Epithelial cell of proximal tubule (primary cell): Measurements from ENCODE around the gene FAM118B. TPM values are rescaled to one million over a fixed set of nuclear protein-coding genes. Genes with fewer than 3 reads are reported as not detected.
A peak's percentile ranks its signal among the peaks of the same experiment; 100 is the strongest.

ENCODE experiments used
- DNase-seq: peaks from one replicate; pipeline ENCODE4 v3.0.0-alpha.2; 2011; ENCODE audit warnings: low read depth
- H3K4me3 ChIP-seq: 2 replicates; pipeline ENCODE4 v1.5.1; 2011; ENCODE audit warnings: low read depth, mild to moderate bottlenecking, low read length
- total RNA-seq: library from RNA; depleted of rRNA; stranded (reverse); fragments of >200 nt; gene quantifications from 2 replicates; pipeline ENCODE4 v1.2.3, GENCODE V29; 2015
- TF ChIP-seq, protein P1 (sequence below): conservative IDR thresholded peaks from 2 replicates; pipeline ENCODE4 v1.5.1; 2012; ENCODE audit warnings: low read depth, mild to moderate bottlenecking, low read length

The FAM118B gene
- total RNA-seq, 1 donor from 2014 or later = 26.0 TPM

DNA sequence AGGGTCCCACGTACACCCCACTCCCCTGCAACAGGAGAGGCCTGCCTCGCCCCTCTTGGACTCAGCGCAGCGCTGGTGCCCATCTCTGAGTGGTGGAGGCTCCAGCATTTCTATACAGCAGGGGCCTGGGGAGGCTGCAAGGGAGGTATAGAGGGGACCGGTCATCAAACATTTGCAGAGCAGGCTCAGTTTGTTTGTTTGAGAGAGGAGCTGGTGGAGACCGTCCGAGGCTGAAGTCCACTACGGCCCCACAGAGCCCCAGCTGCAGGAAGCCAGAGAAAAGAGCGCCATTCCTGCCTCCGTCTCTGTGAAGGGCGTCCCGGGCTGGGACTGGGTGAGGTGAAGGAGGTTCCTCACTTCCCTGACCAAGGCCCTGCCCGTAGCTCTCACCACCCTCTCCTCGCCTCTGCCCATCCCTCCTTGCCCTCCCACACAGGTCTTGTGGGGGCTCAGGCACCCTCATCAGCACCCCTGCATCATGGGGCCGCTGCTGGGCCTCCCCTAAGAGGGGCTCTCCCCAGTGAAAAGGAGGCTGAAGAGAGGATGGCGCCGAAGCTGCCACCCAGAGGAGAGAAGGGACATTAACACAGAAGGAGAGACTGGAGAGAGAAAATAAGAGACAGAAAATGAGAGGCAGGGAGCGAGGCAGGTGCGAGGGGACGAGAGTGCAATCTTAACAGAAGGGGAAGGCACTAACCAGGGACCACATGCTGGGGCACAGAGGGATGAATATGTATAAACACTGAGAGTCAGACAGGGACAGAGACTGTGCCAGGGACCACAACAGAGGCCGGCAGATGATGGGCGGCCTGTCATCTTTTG lies 24.7 kb upstream of the FAM118B start:
- no peak overlapping the region for H3K4me3 ChIP-seq
- no peak for DNase-seq

DNA sequence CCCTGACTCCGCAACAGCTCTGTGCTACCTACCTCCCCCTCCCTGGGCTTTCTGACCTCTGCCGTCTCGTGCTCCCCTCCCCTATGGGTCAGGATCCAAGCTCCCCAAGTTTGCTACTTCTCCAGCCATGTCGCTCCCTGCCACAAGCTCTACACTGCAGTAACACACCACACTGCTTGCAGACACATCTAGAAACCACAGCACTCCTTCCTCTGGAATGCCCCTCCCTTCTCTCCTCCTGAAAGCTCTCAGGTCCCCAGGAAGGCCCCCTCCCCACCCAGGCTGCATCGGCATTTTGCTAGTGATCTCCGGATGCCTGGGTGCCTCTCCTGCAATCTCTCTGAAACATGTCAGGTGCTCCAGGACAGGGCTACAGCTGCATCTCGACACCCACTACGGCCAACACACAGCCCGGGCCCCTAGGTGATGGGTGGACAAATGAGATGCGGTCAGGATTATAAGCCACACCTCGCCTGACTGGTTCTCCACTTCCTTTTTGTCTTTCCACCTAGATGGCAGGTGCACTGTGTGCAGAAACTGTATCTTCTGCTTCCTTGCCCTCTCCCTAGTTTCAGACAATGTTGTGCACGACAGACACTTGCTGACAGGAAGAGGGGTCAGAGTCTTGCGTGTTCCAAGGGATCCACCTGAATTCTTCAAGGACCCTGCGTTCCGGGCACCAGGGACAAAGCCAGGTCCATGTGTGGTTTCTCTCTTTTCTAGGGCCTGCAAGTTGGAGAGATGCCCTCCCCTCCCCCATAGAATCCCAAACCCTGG lies 23.1 kb upstream of the FAM118B start:
- no peak for DNase-seq
- TF ChIP-seq, protein P1, sequence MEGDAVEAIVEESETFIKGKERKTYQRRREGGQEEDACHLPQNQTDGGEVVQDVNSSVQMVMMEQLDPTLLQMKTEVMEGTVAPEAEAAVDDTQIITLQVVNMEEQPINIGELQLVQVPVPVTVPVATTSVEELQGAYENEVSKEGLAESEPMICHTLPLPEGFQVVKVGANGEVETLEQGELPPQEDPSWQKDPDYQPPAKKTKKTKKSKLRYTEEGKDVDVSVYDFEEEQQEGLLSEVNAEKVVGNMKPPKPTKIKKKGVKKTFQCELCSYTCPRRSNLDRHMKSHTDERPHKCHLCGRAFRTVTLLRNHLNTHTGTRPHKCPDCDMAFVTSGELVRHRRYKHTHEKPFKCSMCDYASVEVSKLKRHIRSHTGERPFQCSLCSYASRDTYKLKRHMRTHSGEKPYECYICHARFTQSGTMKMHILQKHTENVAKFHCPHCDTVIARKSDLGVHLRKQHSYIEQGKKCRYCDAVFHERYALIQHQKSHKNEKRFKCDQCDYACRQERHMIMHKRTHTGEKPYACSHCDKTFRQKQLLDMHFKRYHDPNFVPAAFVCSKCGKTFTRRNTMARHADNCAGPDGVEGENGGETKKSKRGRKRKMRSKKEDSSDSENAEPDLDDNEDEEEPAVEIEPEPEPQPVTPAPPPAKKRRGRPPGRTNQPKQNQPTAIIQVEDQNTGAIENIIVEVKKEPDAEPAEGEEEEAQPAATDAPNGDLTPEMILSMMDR = no peak
- H3K4me3 ChIP-seq = no peak overlapping the region

More for the DNA sequence above, 24.7 kb upstream of the FAM118B start:
- TF ChIP-seq, protein P1 = peak; percentile 41

DNA sequence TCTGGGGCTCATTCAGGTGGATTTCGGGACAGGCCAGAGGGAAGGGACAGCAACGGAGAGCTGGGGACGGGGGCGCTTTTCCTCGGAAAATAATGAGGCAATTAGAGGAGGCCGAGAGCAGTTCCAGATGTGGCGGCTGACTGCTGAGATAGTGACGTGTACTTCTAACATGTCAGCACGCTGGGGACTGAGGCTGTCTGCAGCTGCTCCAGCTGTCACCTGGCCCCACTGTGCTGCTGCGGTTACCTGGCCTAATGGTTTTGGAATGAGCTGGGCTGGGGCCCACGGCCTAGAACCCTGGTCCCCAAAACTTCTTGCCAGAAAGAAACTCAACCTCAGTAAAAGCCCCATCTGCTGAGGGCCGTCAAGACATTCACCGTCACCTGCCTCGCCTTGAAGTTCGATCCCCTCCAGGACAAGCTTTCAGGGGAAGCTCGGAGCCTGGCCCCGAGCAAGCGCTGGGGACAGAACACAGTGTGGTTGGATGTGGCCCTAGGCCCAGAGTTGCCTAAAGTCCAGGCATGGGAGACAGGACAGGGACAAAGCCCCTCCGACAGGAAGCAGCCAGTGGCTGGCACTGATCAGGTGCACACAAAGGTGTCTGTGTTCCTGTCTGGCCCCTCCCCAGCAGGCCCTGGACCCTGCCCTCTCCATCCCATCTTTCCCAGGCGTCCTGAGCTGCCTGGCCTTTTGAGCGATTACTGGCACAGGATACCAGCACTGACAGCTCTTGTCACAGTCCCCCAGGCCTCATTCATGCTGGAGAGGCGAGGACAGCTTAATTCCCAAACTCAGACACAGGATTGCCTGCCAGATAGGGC lies 22.3 kb upstream of the FAM118B start:
- no peak for DNase-seq
- no peak overlapping the region for H3K4me3 ChIP-seq
- TF ChIP-seq, protein P1 = no peak

DNA sequence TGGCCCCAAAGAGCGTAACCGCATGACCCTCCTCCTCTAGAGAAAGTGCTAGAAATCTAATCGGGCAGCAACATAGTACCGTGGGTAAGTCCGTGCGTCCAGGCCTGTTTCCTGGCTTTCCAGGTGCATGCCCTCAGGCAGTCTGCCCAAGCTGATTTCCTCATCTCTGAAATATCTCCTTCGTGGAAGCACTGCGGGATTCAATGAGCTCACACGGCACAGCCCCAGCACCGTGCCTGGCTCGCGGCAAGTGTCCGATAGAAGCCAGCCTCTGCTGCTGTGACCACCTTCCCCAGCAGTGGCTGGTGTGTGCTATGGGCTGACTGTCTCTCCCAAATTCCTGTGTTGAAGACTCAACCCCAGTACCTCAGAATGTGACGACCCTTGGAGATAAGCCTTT lies 20.8 kb upstream of the FAM118B start:
- no peak for DNase-seq
- H3K4me3 ChIP-seq = no peak overlapping the region
- TF ChIP-seq, protein P1 = no peak

DNA sequence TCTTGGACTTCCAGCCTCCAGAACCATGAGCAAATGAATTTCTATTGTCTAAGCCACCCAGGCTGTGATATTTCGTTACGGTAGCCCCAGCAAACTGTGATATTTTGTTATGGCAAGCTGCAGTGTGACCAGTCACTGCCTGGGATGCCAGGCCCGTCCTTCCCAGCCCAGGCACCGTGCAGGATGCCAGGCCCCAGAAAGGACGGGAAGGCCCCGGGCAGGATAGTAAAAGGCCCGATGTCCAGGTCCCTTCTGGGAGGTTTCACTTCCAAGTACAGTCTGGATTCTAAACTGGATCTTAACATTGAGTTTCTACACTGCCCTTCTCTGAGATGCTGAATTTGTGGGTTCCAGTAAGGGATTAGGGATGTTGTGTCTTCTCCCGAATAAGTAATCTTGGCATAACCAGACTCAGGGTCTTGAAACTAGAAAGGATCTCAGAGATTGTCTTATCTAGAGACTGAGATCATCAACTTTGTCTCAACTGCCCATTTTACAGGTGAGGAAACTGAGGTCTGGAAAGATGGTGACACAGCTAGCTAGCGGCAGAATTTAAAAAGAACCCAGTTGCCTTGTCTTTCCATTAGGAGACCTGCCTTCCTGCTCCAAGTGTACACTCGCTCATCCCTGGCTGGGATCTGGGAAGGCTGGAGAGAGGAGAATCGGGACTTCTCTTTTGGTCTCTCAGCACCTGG lies 20.1 kb upstream of the FAM118B start:
- TF ChIP-seq, protein P1 = no peak
- no peak for DNase-seq
- no peak overlapping the region for H3K4me3 ChIP-seq

DNA sequence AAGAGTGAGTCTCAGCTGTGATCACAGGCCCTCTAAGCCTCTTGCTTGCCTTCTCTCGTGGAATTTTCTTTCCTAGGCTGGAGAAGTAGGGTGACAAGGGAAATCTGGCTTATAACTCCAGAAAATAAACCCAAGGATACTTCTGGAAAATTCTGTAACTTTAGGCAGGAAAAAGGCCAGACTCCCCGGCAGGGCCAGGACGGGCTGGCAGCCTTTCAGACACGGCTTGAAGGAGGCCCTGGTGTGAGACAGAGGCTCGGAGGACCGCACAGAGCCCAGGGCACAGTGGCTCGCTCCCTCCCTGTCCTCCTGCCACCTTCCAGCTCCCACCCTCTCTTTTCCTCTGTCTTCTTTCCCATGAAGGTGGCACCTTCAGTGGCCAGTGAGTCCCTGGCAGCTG lies 19.2 kb upstream of the FAM118B start:
- H3K4me3 ChIP-seq = no peak overlapping the region
- DNase-seq = no peak
- TF ChIP-seq, protein P1 = no peak
